ENCODE results near the gene RAB11FIP2. TPM values are rescaled to one million over a fixed set of nuclear protein-coding genes. Genes with fewer than 3 reads are reported as not detected.
"Not testable (repeated sequence)": the region's sequence is repeated elsewhere in the genome, so short reads cannot be mapped to it uniquely, and the experiment has no call there.

The RAB11FIP2 gene
- total RNA-seq, 5 donors from 2014 or later (not counting 1 experiment from before 2014, with no cell fraction given), result 16.5 to 36.6 (median 20.4) TPM

- H3K36me3 ChIP-seq (ENCODE audit: control insufficient read depth in 2 of 2, extremely low read depth in 1 of 2, insufficient read depth in 1 of 2, low read length in 1 of 2); H3K9me3 ChIP-seq; POLR2A ChIA-PET; H3K36me3 Mint-ChIP-seq; H3K4me1 ChIP-seq (ENCODE audit: control insufficient read depth in 1 of 2, extremely low read depth in 1 of 2, insufficient read depth in 2 of 2, low read length in 2 of 2); ATAC-seq (replicated peaks in 1 of 4); H3K9me3 Mint-ChIP-seq; H3K4me3 Mint-ChIP-seq; H3K27me3 ChIP-seq (replicated peaks in 1 of 2; ENCODE audit: control insufficient read depth in 2 of 2, extremely low read depth in 1 of 2, insufficient read depth in 2 of 2, low read length in 1 of 2); H3K4me3 ChIP-seq (ENCODE audit: control insufficient read depth in 1 of 2, extremely low read depth in 1 of 2, low read length in 1 of 2); CTCF ChIA-PET; H3K27ac Mint-ChIP-seq; H3K4me1 Mint-ChIP-seq; DNase-seq; H3K27ac ChIP-seq (ENCODE audit: low read length): not testable (repeated sequence)
- WGBS (ENCODE audit: insufficient coverage), result no CpG with 5 or more reads among the region's 1 CpG
- H3K27me3 Mint-ChIP-seq, result peaks cover 23 to 26% of the 10 kb centered on the region in 2 donors
Observed at GRCh38 chr10:118067389-118067788, 20.6 kb upstream of the RAB11FIP2 start.

GRCh38 chr10:118062798-118063238 is 16.1 kb upstream of the RAB11FIP2 start:
- Histone ChIP-seq H3K4me3 (ENCODE audit: control insufficient read depth in 1 of 2, extremely low read depth in 1 of 2, low read length in 1 of 2) (no peak overlapping the region), H3K27me3 (replicated peaks in 1 of 2; ENCODE audit: control insufficient read depth in 2 of 2, extremely low read depth in 1 of 2, insufficient read depth in 2 of 2, low read length in 1 of 2) (peaks cover 0 to 8% of the 10 kb centered on the region in 2 experiments), H3K36me3 (ENCODE audit: control insufficient read depth in 2 of 2, extremely low read depth in 1 of 2, insufficient read depth in 1 of 2, low read length in 1 of 2) (no peaks in the 10 kb centered on the region), H3K4me1 (ENCODE audit: control insufficient read depth in 1 of 2, extremely low read depth in 1 of 2, insufficient read depth in 2 of 2, low read length in 2 of 2) (no peaks in the 10 kb centered on the region), H3K27ac (ENCODE audit: low read length) (no peak overlapping the region), H3K9me3 (no peaks in the 10 kb centered on the region)
- Mint-ChIP-seq H3K4me1 (no peaks in the 10 kb centered on the region), H3K27me3 (peaks cover 18 to 35% of the 10 kb centered on the region in 2 donors), H3K27ac (no peak overlapping the region), H3K4me3 (no peak overlapping the region), H3K36me3 (no peaks in the 10 kb centered on the region), H3K9me3 (no peaks in the 10 kb centered on the region)
- no peak for DNase-seq
- CTCF ChIA-PET, result no interaction called here
- whole genome bisulfite sequencing (ENCODE audit: insufficient coverage), result 69% methylated on average over 3 of the region's 4 CpGs
- POLR2A ChIA-PET, result no interaction called here
- ATAC-seq (replicated peaks in 1 of 4), result no peak

GRCh38 chr10:118058371-118058770 is 11.6 kb upstream of the RAB11FIP2 start:
- Histone ChIP-seq H3K9me3 (no peaks in the 10 kb centered on the region), H3K4me3 (ENCODE audit: control insufficient read depth in 1 of 2, extremely low read depth in 1 of 2, low read length in 1 of 2) (no peak overlapping the region), H3K27me3 (replicated peaks in 1 of 2; ENCODE audit: control insufficient read depth in 2 of 2, extremely low read depth in 1 of 2, insufficient read depth in 2 of 2, low read length in 1 of 2) (peaks cover 0 to 3% of the 10 kb centered on the region in 2 experiments), H3K27ac (ENCODE audit: low read length) (no peak overlapping the region), H3K36me3 (ENCODE audit: control insufficient read depth in 2 of 2, extremely low read depth in 1 of 2, insufficient read depth in 1 of 2, low read length in 1 of 2) (no peaks in the 10 kb centered on the region), H3K4me1 (ENCODE audit: control insufficient read depth in 1 of 2, extremely low read depth in 1 of 2, insufficient read depth in 2 of 2, low read length in 2 of 2) (no peaks in the 10 kb centered on the region)
- WGBS (ENCODE audit: insufficient coverage), result no CpG with 5 or more reads among the region's 1 CpG
- H3K27me3 Mint-ChIP-seq, result peaks cover 18 to 34% of the 10 kb centered on the region in 2 donors
- no peak overlapping the region for H3K4me3 Mint-ChIP-seq
- POLR2A ChIA-PET, result no interaction called here
- DNase-seq (no peak), ATAC-seq (replicated peaks in 1 of 4) (no peak)
- H3K27ac Mint-ChIP-seq, result no peak overlapping the region
- H3K36me3 Mint-ChIP-seq, result no peaks in the 10 kb centered on the region
- CTCF ChIA-PET, result no interaction called here
- H3K4me1 Mint-ChIP-seq, result no peaks in the 10 kb centered on the region
- no peaks in the 10 kb centered on the region for H3K9me3 Mint-ChIP-seq

- Histone ChIP-seq H3K27ac (ENCODE audit: low read length) (no peak overlapping the region), H3K9me3 (no peaks in the 10 kb centered on the region), H3K4me1 (ENCODE audit: control insufficient read depth in 1 of 2, extremely low read depth in 1 of 2, insufficient read depth in 2 of 2, low read length in 2 of 2) (no peaks in the 10 kb centered on the region), H3K27me3 (replicated peaks in 1 of 2; ENCODE audit: control insufficient read depth in 2 of 2, extremely low read depth in 1 of 2, insufficient read depth in 2 of 2, low read length in 1 of 2) (no peaks in the 10 kb centered on the region), H3K4me3 (ENCODE audit: control insufficient read depth in 1 of 2, extremely low read depth in 1 of 2, low read length in 1 of 2) (no peak overlapping the region), H3K36me3 (ENCODE audit: control insufficient read depth in 2 of 2, extremely low read depth in 1 of 2, insufficient read depth in 1 of 2, low read length in 1 of 2) (no peaks in the 10 kb centered on the region)
- WGBS (ENCODE audit: insufficient coverage), result 40% methylated on average over 1 of the region's 4 CpGs
- Mint-ChIP-seq H3K36me3 (no peaks in the 10 kb centered on the region), H3K9me3 (no peaks in the 10 kb centered on the region), H3K27ac (no peak overlapping the region), H3K4me1 (no peaks in the 10 kb centered on the region), H3K4me3 (no peak overlapping the region), H3K27me3 (peaks cover 13 to 26% of the 10 kb centered on the region in 2 donors)
- DNase-seq (no peak), ATAC-seq (replicated peaks in 1 of 4) (no peak)
- ChIA-PET CTCF (no interaction called here), POLR2A (interaction anchor here in 1 of 2 donors (0.6 kb wide), 2 partner anchors 33 to 1022 kb away, joined by 3 to 4 read pairs; no protein-coding TSS in a partner anchor)
Observed at GRCh38 chr10:118057361-118057760, 10.6 kb upstream of the RAB11FIP2 start.

GRCh38 chr10:118054383-118054782 is 7.6 kb upstream of the RAB11FIP2 start:
- peaks cover 8 to 13% of the 10 kb centered on the region in 2 donors for H3K27me3 Mint-ChIP-seq
- H3K9me3 ChIP-seq, result no peaks in the 10 kb centered on the region
- H3K27ac ChIP-seq (ENCODE audit: low read length), result no peak overlapping the region
- ATAC-seq (replicated peaks in 1 of 4) (no peak), DNase-seq (no peak)
- CTCF ChIA-PET, result no interaction called here
- POLR2A ChIA-PET, result no interaction called here
- no peaks in the 10 kb centered on the region for H3K4me1 Mint-ChIP-seq
- WGBS (ENCODE audit: insufficient coverage), result no CpG with 5 or more reads among the region's 2 CpGs
- H3K9me3 Mint-ChIP-seq, result no peaks in the 10 kb centered on the region
- no peak overlapping the region for H3K27ac Mint-ChIP-seq
- no peaks in the 10 kb centered on the region for H3K4me1 ChIP-seq (ENCODE audit: control insufficient read depth in 1 of 2, extremely low read depth in 1 of 2, insufficient read depth in 2 of 2, low read length in 2 of 2)
- no peak overlapping the region for H3K4me3 Mint-ChIP-seq
- no peaks in the 10 kb centered on the region for H3K27me3 ChIP-seq (replicated peaks in 1 of 2; ENCODE audit: control insufficient read depth in 2 of 2, extremely low read depth in 1 of 2, insufficient read depth in 2 of 2, low read length in 1 of 2)
- no peaks in the 10 kb centered on the region for H3K36me3 Mint-ChIP-seq
- no peak overlapping the region for H3K4me3 ChIP-seq (ENCODE audit: control insufficient read depth in 1 of 2, extremely low read depth in 1 of 2, low read length in 1 of 2)
- H3K36me3 ChIP-seq (ENCODE audit: control insufficient read depth in 2 of 2, extremely low read depth in 1 of 2, insufficient read depth in 1 of 2, low read length in 1 of 2), result no peaks in the 10 kb centered on the region

- no peaks in the 10 kb centered on the region for H3K4me1 Mint-ChIP-seq
- no peaks in the 10 kb centered on the region for H3K9me3 Mint-ChIP-seq
- ATAC-seq (replicated peaks in 1 of 4) (no peak), DNase-seq (no peak)
- no peaks in the 10 kb centered on the region for H3K27me3 ChIP-seq (replicated peaks in 1 of 2; ENCODE audit: control insufficient read depth in 2 of 2, extremely low read depth in 1 of 2, insufficient read depth in 2 of 2, low read length in 1 of 2)
- H3K9me3 ChIP-seq, result no peaks in the 10 kb centered on the region
- H3K36me3 ChIP-seq (ENCODE audit: control insufficient read depth in 2 of 2, extremely low read depth in 1 of 2, insufficient read depth in 1 of 2, low read length in 1 of 2), result no peaks in the 10 kb centered on the region
- H3K4me3 Mint-ChIP-seq, result no peak overlapping the region
- no peaks in the 10 kb centered on the region for H3K36me3 Mint-ChIP-seq
- POLR2A ChIA-PET, result no interaction called here
- CTCF ChIA-PET, result no interaction called here
- no peak overlapping the region for H3K4me3 ChIP-seq (ENCODE audit: control insufficient read depth in 1 of 2, extremely low read depth in 1 of 2, low read length in 1 of 2)
- H3K4me1 ChIP-seq (ENCODE audit: control insufficient read depth in 1 of 2, extremely low read depth in 1 of 2, insufficient read depth in 2 of 2, low read length in 2 of 2), result no peaks in the 10 kb centered on the region
- H3K27ac ChIP-seq (ENCODE audit: low read length), result no peak overlapping the region
- H3K27me3 Mint-ChIP-seq, result peaks cover 5 to 9% of the 10 kb centered on the region in 2 donors
- H3K27ac Mint-ChIP-seq, result no peak overlapping the region
- WGBS (ENCODE audit: insufficient coverage), result 67% methylated on average over 1 of the region's 2 CpGs
Observed at GRCh38 chr10:118052816-118053215, 6.1 kb upstream of the RAB11FIP2 start.

- Mint-ChIP-seq H3K27ac (no peak overlapping the region), H3K9me3 (no peaks in the 10 kb centered on the region), H3K36me3 (no peaks in the 10 kb centered on the region), H3K27me3 (no peaks in the 10 kb centered on the region), H3K4me1 (peaks cover 28 to 36% (median 35%) of the 10 kb centered on the region in 3 donors), H3K4me3 (peak overlapping the region; percentile 83 to 90 (median 86))
- POLR2A ChIA-PET, result no interaction called here
- Histone ChIP-seq H3K4me3 (ENCODE audit: control insufficient read depth in 1 of 2, extremely low read depth in 1 of 2, low read length in 1 of 2) (no peak overlapping the region), H3K27me3 (replicated peaks in 1 of 2; ENCODE audit: control insufficient read depth in 2 of 2, extremely low read depth in 1 of 2, insufficient read depth in 2 of 2, low read length in 1 of 2) (no peaks in the 10 kb centered on the region), H3K4me1 (ENCODE audit: control insufficient read depth in 1 of 2, extremely low read depth in 1 of 2, insufficient read depth in 2 of 2, low read length in 2 of 2) (peaks cover 12 to 17% of the 10 kb centered on the region in 2 experiments), H3K36me3 (ENCODE audit: control insufficient read depth in 2 of 2, extremely low read depth in 1 of 2, insufficient read depth in 1 of 2, low read length in 1 of 2) (no peaks in the 10 kb centered on the region), H3K9me3 (no peaks in the 10 kb centered on the region), H3K27ac (ENCODE audit: low read length) (no peak overlapping the region)
- CTCF ChIA-PET, result interaction anchor here in 1 of 2 donors (0.7 kb wide), 1 partner anchor 17 kb away, joined by 3 read pairs; no protein-coding TSS in a partner anchor
- WGBS (ENCODE audit: insufficient coverage), result no CpG with 5 or more reads among the region's 5 CpGs
- DNase-seq, result no peak
- ATAC-seq (replicated peaks in 1 of 4), result no peak
Observed at GRCh38 chr10:118047880-118048279, 1.1 kb upstream of the RAB11FIP2 start.

All from T-cell (primary cell).